Measurements from ENCODE around the gene TEX48. TPM values are rescaled to one million over a fixed set of nuclear protein-coding genes. Genes with fewer than 3 reads are reported as not detected.

The TEX48 gene
- total and polyA plus RNA-seq, 10 of the 15 experiments (the other 5 are each of a cell fraction or from before 2014, with no cell fraction given) = not detected

DNA sequence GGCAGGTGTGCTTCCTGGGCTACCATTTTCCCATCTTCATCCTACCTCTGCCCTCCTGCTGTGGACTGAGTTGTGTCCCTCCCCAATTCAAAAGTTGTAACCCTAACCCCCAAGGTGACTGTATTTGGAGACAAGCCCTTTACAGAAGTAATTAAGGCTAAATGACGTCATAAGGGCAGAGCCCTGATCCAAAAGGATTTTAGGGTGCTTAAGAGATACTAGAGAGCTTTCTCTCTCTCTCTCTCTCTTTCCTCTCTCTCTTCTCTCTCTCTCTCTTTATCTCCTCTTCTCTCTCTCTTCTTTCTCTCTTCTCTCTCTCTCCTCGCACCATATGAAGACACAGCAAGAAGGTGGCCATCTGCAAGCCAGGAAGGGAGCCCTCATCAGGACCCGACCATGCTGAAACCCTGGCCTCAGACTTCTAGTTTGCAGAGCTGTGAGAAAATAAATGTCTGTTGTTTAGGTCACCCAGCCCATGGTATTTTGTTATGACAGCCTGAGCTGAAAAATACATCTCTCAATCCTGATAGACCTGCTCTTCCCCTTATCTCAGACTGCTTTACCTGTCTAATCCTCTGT lies 36.0 kb upstream of the TEX48 start:
- Histone ChIP-seq H3K4me3 (no peak overlapping the region), H4K20me1 (ENCODE audit: control insufficient read depth, insufficient read depth) (no peaks in the 10 kb centered on the region), H3K9ac (ENCODE audit: control insufficient read depth, insufficient read depth, low read length) (no peak overlapping the region), H3K36me3 (ENCODE audit: control insufficient read depth in 2 of 2, insufficient read depth in 2 of 2, low read length in 1 of 2) (no peaks in the 10 kb centered on the region), H2AFZ (ENCODE audit: control insufficient read depth, low read depth, low read length) (no peak overlapping the region), H3K79me2 (ENCODE audit: control insufficient read depth, insufficient read depth, low read length) (no peaks in the 10 kb centered on the region), H3K4me2 (ENCODE audit: control insufficient read depth, insufficient read depth) (no peak overlapping the region), H3K27me3 (replicated peaks in 1 of 2; ENCODE audit: control insufficient read depth in 2 of 2, insufficient read depth in 2 of 2, low read length in 1 of 2) (peaks cover 1 to 10% of the 10 kb centered on the region in 2 experiments), H3K4me1 (ENCODE audit: control insufficient read depth, insufficient read depth, low read length) (peaks cover 7% of the 10 kb centered on the region; the same call in 1 of the 2 replicates), H3K27ac (ENCODE audit: control insufficient read depth, insufficient read depth) (no peak overlapping the region), H3K9me3 (replicated peaks; ENCODE audit: control insufficient read depth, insufficient read depth, low read length) (no peaks in the 10 kb centered on the region; the same call in 1 of the 3 replicates)
- RAD21 ChIA-PET (ENCODE audit: unreplicated experiment) = no interaction called here
- FAIRE-seq (no peak), ATAC-seq (no peak), DNase-seq (ENCODE audit: low read depth, low spot score) (no peak)
- in situ Hi-C loops (cut with MboI) (no loop called here), intact Hi-C loops (cut with micrococcal nuclease; ENCODE audit: unreplicated experiment) (no loop called here)
- BruUV-seq (replicated peaks) = no TSS peak
- WGBS (ENCODE audit: insufficient coverage, insufficient replicate concordance, low lambda C conversion rate, missing lambda C conversion rate) = 29% methylated on average over 3 of the region's 3 CpGs
- POLR2A ChIA-PET = no interaction called here
- TF ChIP-seq ATF7 (IDR thresholded peaks at IDR 0.05; ENCODE audit: low read depth) (peak; percentile 22; the same call in 1 of the 2 replicates), BACH1 (IDR thresholded peaks at IDR 0.05; ENCODE audit: borderline replicate concordance) (no peak)
- CTCF ChIA-PET = interaction anchor here (0.7 kb wide), 1 partner anchor 37 kb away, joined by 3 read pairs; no protein-coding TSS in a partner anchor
- SMC1A ChIA-PET (ENCODE audit: uncharacterized antibody, unreplicated experiment) = interaction anchor here (0.9 kb wide), 1 partner anchor 42 kb away, joined by 3 read pairs; no protein-coding TSS in a partner anchor

DNA sequence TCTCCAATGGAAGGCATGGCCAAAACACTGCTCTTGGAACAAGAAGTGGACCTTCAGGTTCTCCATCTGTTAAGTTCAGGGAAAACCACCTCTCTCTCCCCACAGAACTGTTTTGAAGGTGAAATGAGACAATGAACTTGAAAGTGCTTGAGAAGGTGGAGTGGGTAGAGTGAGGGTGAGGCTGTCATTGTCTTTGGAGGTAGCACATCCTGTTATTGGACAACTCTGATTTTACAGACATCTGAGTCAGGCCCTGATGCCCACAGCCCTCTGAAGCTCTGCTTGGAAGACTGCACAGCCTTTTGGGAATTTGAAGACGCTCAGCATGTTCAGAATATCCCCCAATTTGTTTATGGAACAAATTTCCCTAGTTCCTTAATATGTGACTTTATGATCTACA lies 27.6 kb upstream of the TEX48 start:
- H3K79me2 ChIP-seq (ENCODE audit: control insufficient read depth, insufficient read depth, low read length) = no peaks in the 10 kb centered on the region
- H3K27ac ChIP-seq (ENCODE audit: control insufficient read depth, insufficient read depth) = no peak overlapping the region
- ChIA-PET POLR2A (no interaction called here), RAD21 (ENCODE audit: unreplicated experiment) (no interaction called here), SMC1A (ENCODE audit: uncharacterized antibody, unreplicated experiment) (no interaction called here), CTCF (interaction anchor here (1.1 to 1.2 kb wide), 2 partner anchors 27 to 29 kb away, joined by 3 to 6 read pairs; partner anchors contain the start of gene TEX48)
- no peak overlapping the region for H2AFZ ChIP-seq (ENCODE audit: control insufficient read depth, low read depth, low read length)
- FAIRE-seq (no peak), ATAC-seq (no peak), DNase-seq (ENCODE audit: low read depth, low spot score) (no peak)
- H3K4me1 ChIP-seq (ENCODE audit: control insufficient read depth, insufficient read depth, low read length) = no peaks in the 10 kb centered on the region
- in situ Hi-C loops (cut with MboI) = no loop called here
- no peaks in the 10 kb centered on the region; the same call in 2 of the 3 replicates for H3K9me3 ChIP-seq (replicated peaks; ENCODE audit: control insufficient read depth, insufficient read depth, low read length)
- H3K4me2 ChIP-seq (ENCODE audit: control insufficient read depth, insufficient read depth) = no peak overlapping the region
- H3K36me3 ChIP-seq (ENCODE audit: control insufficient read depth in 2 of 2, insufficient read depth in 2 of 2, low read length in 1 of 2) = no peaks in the 10 kb centered on the region
- intact Hi-C loops (cut with micrococcal nuclease; ENCODE audit: unreplicated experiment) = no loop called here
- no peaks in the 10 kb centered on the region for H4K20me1 ChIP-seq (ENCODE audit: control insufficient read depth, insufficient read depth)
- BruUV-seq (replicated peaks) = no TSS peak
- H3K27me3 ChIP-seq (replicated peaks in 1 of 2; ENCODE audit: control insufficient read depth in 2 of 2, insufficient read depth in 2 of 2, low read length in 1 of 2) = peaks cover 0 to 13% of the 10 kb centered on the region in 2 experiments; a peak in 2 of 4 replicates
- WGBS (ENCODE audit: insufficient coverage, insufficient replicate concordance, low lambda C conversion rate, missing lambda C conversion rate) = 6% methylated on average over 1 of the region's 1 CpG
- no peak overlapping the region for H3K4me3 ChIP-seq
- H3K9ac ChIP-seq (ENCODE audit: control insufficient read depth, insufficient read depth, low read length) = no peak overlapping the region
- TF ChIP-seq MTA2 (IDR thresholded peaks at IDR 0.05; ENCODE audit: low read depth) (no peak), SMAD5 (IDR thresholded peaks at IDR 0.05; ENCODE audit: low read depth) (no peak), CHD4 (IDR thresholded peaks at IDR 0.05) (no peak), SPI1 (IDR thresholded peaks at IDR 0.05; ENCODE audit: borderline replicate concordance, insufficient read depth, low read depth, low read length) (no peak), WRNIP1 (IDR thresholded peaks at IDR 0.05; ENCODE audit: borderline replicate concordance, low read depth, low read length) (no peak), CEBPB (IDR thresholded peaks at IDR 0.05; ENCODE audit: borderline replicate concordance in 1 of 2, low read depth in 2 of 2, low read length in 2 of 2) (no peak), ATF7 (IDR thresholded peaks at IDR 0.05; ENCODE audit: low read depth) (no peak)
- TF ChIP-seq, protein P1, sequence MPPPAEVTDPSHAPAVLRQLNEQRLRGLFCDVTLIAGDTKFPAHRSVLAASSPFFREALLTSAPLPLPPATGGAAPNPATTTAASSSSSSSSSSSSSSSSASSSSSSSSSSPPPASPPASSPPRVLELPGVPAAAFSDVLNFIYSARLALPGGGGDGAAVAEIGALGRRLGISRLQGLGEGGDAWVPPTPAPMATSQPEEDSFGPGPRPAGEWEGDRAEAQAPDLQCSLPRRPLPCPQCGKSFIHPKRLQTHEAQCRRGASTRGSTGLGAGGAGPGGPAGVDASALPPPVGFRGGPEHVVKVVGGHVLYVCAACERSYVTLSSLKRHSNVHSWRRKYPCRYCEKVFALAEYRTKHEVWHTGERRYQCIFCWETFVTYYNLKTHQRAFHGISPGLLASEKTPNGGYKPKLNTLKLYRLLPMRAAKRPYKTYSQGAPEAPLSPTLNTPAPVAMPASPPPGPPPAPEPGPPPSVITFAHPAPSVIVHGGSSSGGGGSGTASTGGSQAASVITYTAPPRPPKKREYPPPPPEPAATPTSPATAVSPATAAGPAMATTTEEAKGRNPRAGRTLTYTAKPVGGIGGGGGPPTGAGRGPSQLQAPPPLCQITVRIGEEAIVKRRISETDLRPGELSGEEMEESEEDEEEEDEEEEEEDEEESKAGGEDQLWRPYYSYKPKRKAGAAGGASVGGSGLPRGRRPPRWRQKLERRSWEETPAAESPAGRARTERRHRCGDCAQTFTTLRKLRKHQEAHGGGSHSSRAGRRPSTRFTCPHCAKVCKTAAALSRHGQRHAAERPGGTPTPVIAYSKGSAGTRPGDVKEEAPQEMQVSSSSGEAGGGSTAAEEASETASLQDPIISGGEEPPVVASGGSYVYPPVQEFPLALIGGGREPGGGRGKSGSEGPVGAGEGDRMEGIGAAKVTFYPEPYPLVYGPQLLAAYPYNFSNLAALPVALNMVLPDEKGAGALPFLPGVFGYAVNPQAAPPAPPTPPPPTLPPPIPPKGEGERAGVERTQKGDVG (CRISPR knock-in tag; IDR thresholded peaks at IDR 0.05) = no peak
- TF ChIP-seq, protein P2, sequence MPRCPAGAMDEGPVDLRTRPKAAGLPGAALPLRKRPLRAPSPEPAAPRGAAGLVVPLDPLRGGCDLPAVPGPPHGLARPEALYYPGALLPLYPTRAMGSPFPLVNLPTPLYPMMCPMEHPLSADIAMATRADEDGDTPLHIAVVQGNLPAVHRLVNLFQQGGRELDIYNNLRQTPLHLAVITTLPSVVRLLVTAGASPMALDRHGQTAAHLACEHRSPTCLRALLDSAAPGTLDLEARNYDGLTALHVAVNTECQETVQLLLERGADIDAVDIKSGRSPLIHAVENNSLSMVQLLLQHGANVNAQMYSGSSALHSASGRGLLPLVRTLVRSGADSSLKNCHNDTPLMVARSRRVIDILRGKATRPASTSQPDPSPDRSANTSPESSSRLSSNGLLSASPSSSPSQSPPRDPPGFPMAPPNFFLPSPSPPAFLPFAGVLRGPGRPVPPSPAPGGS (IDR thresholded peaks at IDR 0.05; ENCODE audit: borderline replicate concordance, insufficient read depth, low read depth, low read length, poor library complexity, severe bottlenecking) = no peak
